Body of pancreas (tissue), 4 donors: Measurements from ENCODE around the gene HSBP1L1. TPM values are rescaled to one million over a fixed set of nuclear protein-coding genes. Genes with fewer than 3 reads are reported as not detected.

ENCODE experiments used
- ATAC-seq: fragments of 150-250 bp; one replicate; pipeline ENCODE4 v1.9.1; 2016
- DNase-seq, 4 donors: peaks; one replicate each; pipeline ENCODE4 v3.0.0-alpha.2; 2019
- H3K27ac ChIP-seq, 4 donors: fragments of 200-600 bp; sonication (generic); 1 replicate in 3 of 4; 2 replicates in 1 of 4; pipeline versions ENCODE4 v1.5.1 to v1.6.1; 2016 to 2019; ENCODE audit warnings: mild to moderate bottlenecking in 1 of 4, mixed read lengths in 1 of 4, moderate library complexity in 1 of 4
- H3K27me3 ChIP-seq, 2 donors: fragments of 200-600 bp; sonication (generic); one replicate each; pipeline ENCODE4 v1.6.0; 2016; ENCODE audit warnings: mild to moderate bottlenecking in 1 of 2
- H3K36me3 ChIP-seq, 2 donors: fragments of 200-600 bp; sonication (generic); replicated peaks in 1 of 2; 2 replicates each; pipeline ENCODE4 v1.5.1; 2016; ENCODE audit warnings: low read depth in 2 of 2; ENCODE audit not compliant: insufficient read depth in 1 of 2
- H3K4me1 ChIP-seq: fragments of 200-600 bp; sonication (generic); one replicate; pipeline ENCODE4 v1.6.0; 2016
- H3K4me3 ChIP-seq, 2 donors: fragments of 200-600 bp; sonication (generic); 1 replicate in 1 of 2; 2 replicates in 1 of 2; pipeline ENCODE4 v1.5.1; 2016 to 2019
- H3K9me3 ChIP-seq, 3 donors: fragments of 200-600 bp; sonication (generic); 1 replicate in 2 of 3; 2 replicates in 1 of 3; pipeline ENCODE4 v1.5.1; 2016
- POLR2A ChIP-seq, 3 donors: fragments of 450-650 bp; IDR thresholded peaks; one replicate each; pipeline ENCODE4 v1.6.1; 2016; ENCODE audit warnings: antibody characterized with exemption in 3 of 3, mild to moderate bottlenecking in 2 of 3
- WGBS, 2 donors: methylation state at CpG; one replicate each; pipeline ENCODE4 v1.1.5; 2017; 5-methylcytosine and 5-hydroxymethylcytosine counted together
- intact Hi-C: fragments of 100-400 bp; cut with DNase I; formaldehyde crosslinking; loops from one replicate; pipeline ENCODE4 v1.15.1; 2023
- total RNA-seq, 2 donors: library from RNA; depleted of rRNA; stranded (reverse); fragments of >200 nt; gene quantifications; one replicate each; pipeline ENCODE4 v1.1.0, GENCODE V29; 2016
- TF ChIP-seq, protein P1 (sequence below), 7 experiments: fragments of 450-650 bp in 4 of 7; fragments of 200-600 bp in 3 of 7; sonication (generic) in 3 of 7; IDR thresholded peaks; one replicate each; pipeline ENCODE4 v1.5.1; 2016 to 2019; ENCODE audit warnings: antibody characterized with exemption in 7 of 7

Gene HSBP1L1
- total RNA-seq, 2 donors from 2014 or later, result 14.8 to 22.1 TPM

GRCh38 chr18:79960921-79961526, 3.4 kb upstream of the HSBP1L1 start:
- Histone ChIP-seq H3K36me3 (no peaks in the 10 kb centered on the region), H3K4me1 (peaks cover 14% of the 10 kb centered on the region), H3K4me3 (no peak overlapping the region), H3K27ac (no peak overlapping the region), H3K27me3 (no peaks in the 10 kb centered on the region), H3K9me3 (no peaks in the 10 kb centered on the region)
- intact Hi-C loops, result no loop called here
- ATAC-seq (no peak), DNase-seq (no peak)
- no peak for TF ChIP-seq POLR2A (IDR thresholded peaks at IDR 0.05)
- TF ChIP-seq, protein P1, sequence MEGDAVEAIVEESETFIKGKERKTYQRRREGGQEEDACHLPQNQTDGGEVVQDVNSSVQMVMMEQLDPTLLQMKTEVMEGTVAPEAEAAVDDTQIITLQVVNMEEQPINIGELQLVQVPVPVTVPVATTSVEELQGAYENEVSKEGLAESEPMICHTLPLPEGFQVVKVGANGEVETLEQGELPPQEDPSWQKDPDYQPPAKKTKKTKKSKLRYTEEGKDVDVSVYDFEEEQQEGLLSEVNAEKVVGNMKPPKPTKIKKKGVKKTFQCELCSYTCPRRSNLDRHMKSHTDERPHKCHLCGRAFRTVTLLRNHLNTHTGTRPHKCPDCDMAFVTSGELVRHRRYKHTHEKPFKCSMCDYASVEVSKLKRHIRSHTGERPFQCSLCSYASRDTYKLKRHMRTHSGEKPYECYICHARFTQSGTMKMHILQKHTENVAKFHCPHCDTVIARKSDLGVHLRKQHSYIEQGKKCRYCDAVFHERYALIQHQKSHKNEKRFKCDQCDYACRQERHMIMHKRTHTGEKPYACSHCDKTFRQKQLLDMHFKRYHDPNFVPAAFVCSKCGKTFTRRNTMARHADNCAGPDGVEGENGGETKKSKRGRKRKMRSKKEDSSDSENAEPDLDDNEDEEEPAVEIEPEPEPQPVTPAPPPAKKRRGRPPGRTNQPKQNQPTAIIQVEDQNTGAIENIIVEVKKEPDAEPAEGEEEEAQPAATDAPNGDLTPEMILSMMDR (IDR thresholded peaks at IDR 0.05), result no peak
- WGBS, 2 donors, result 78 to 80% methylated on average over 16 of the region's 16 CpGs

DNA sequence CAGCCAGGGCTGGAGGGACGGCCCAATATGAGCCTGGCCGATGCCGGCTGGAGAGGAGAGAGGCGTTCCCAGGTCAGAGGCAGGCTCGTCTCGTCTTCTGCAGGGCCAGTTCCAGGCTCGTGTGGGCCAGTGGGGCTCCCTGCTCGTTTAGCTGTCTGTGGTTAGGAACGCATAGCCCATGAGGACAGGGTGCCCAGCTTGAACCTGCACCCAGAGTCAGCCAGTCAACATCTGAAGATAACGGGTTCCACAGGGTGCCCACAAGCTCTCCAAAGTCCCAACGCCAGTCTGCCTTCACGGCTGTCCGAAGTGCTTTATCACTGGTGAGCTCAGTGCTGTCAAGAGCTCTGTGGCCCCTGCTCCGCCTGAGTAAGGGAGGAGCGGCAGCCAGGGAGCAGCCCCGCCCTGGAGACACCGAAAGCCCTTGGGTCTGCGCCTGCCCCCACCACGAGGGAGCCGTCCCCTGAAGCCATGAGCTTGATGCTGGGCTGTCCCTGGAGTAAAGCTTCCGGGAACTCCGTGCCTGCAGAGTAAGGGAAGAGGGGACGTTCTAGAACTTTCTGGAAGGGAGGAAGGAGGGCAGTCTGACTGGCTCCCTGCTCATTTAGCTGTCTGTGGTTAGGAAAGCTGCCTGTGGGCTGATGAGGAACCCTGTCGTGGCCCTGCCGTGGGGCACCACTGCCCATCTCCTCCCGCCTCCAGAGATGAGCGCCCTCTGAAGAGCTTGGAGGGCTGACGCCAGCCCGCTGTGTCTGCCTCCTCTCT, 2.7 kb upstream of the HSBP1L1 start:
- intact Hi-C loops, result no loop called here
- no peak overlapping the region for H3K4me3 ChIP-seq
- no peaks in the 10 kb centered on the region for H3K27me3 ChIP-seq
- H3K9me3 ChIP-seq, result no peaks in the 10 kb centered on the region
- H3K27ac ChIP-seq, result no peak overlapping the region
- WGBS, 2 donors, result 76 to 78% methylated on average over 22 to 27 of the region's 29 CpGs
- ATAC-seq, result no peak
- peaks cover 19% of the 10 kb centered on the region for H3K4me1 ChIP-seq
- no peak for DNase-seq
- H3K36me3 ChIP-seq, result no peaks in the 10 kb centered on the region
- TF ChIP-seq, protein P1 (IDR thresholded peaks at IDR 0.05), result no peak
- TF ChIP-seq POLR2A (IDR thresholded peaks at IDR 0.05), result no peak

DNA sequence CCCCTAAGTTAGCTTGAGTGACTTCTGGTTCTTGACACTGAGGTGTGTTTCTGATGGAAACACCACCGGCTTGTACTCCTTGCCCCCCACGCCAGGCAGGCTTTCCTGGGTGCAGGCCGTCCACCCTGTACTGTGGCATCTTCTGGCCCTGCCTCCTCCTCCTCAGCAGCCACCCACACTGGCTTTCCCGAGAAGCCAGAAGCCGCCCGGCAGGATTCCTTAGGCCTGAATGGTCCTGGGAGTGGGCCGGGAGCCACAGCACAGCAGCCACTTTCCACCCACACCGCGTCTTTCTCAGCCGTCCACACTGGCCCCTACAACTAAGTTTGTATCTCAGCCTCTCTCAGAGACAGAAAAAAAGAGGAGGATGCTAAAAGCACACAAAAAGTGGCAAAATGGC, 2.1 kb upstream of the HSBP1L1 start:
- no peak for TF ChIP-seq POLR2A (IDR thresholded peaks at IDR 0.05)
- TF ChIP-seq, protein P1 (IDR thresholded peaks at IDR 0.05), result no peak
- 62 to 71% methylated on average over 10 of the region's 10 CpGs for WGBS, 2 donors
- ATAC-seq (no peak), DNase-seq (no peak)
- H3K9me3 ChIP-seq, result no peaks in the 10 kb centered on the region
- no peak overlapping the region for H3K4me3 ChIP-seq
- no peaks in the 10 kb centered on the region for H3K36me3 ChIP-seq
- intact Hi-C loops, result no loop called here
- H3K27ac ChIP-seq, result no peak overlapping the region
- no peaks in the 10 kb centered on the region for H3K27me3 ChIP-seq
- peaks cover 19% of the 10 kb centered on the region for H3K4me1 ChIP-seq

GRCh38 chr18:79962835-79963657, 1.4 kb upstream of the HSBP1L1 start:
- Histone ChIP-seq H3K27me3 (no peaks in the 10 kb centered on the region), H3K36me3 (peaks cover 0 to under 1% of the 10 kb centered on the region in 2 donors), H3K4me3 (no peak overlapping the region), H3K9me3 (no peaks in the 10 kb centered on the region), H3K4me1 (peaks cover 19% of the 10 kb centered on the region), H3K27ac (no peak overlapping the region)
- TF ChIP-seq POLR2A (IDR thresholded peaks at IDR 0.05), result no peak
- TF ChIP-seq, protein P1 (IDR thresholded peaks at IDR 0.05), result no peak
- intact Hi-C loops, result no loop called here
- WGBS, 2 donors, result 88 to 89% methylated on average over 30 of the region's 30 CpGs
- ATAC-seq (no peak), DNase-seq (no peak)
